DND-41 (cell line): ENCODE data around the gene TSHZ3.

ENCODE experiments used
- ATAC-seq: fragments of 200-7000 bp; cut with Tn5 transposase; 3 replicates; pipeline ENCODE4 v1.9.1; 2021; ENCODE audit warnings: low read depth; ENCODE audit not compliant: insufficient read depth
- DNase-seq: peaks from one replicate; pipeline ENCODE4 v3.0.0-alpha.2; 2020
- H2AFZ ChIP-seq: 2 replicates; pipeline ENCODE4 v1.6.0; 2012; ENCODE audit warnings: low read depth, low read length
- H3K27ac ChIP-seq: 2 replicates; pipeline ENCODE4 v1.5.1; 2012; ENCODE audit warnings: low read length, inconsistent platforms
- H3K27me3 ChIP-seq: fragments of 200-600 bp; sonication (generic); 2 replicates; pipeline ENCODE4 v1.6.0; 2012; ENCODE audit warnings: low read length, mild to moderate bottlenecking, inconsistent platforms; ENCODE audit not compliant: insufficient read depth, poor library complexity
- H3K36me3 ChIP-seq: 2 replicates; pipeline ENCODE4 v1.5.1; 2012; ENCODE audit warnings: low read length, inconsistent platforms; ENCODE audit not compliant: insufficient read depth
- H3K4me1 ChIP-seq: 2 replicates; pipeline ENCODE4 v1.5.1; 2012; ENCODE audit warnings: mild to moderate bottlenecking, low read length; ENCODE audit not compliant: insufficient read depth
- H3K4me2 ChIP-seq: 2 replicates; pipeline ENCODE4 v1.6.0; 2012; ENCODE audit warnings: mild to moderate bottlenecking, moderate library complexity, low read length, inconsistent platforms; ENCODE audit not compliant: insufficient read depth
- H3K4me3 ChIP-seq, 2 experiments: fragments of 200-600 bp in 1 of 2; shearing (Covaris generic) in 1 of 2; 2 replicates each; pipeline ENCODE4 v1.5.1; 2012 to 2016; ENCODE audit warnings: inconsistent platforms in 2 of 2, low read length in 2 of 2, mild to moderate bottlenecking in 2 of 2, low read depth in 1 of 2, moderate library complexity in 1 of 2
- H3K79me2 ChIP-seq: 2 replicates; pipeline ENCODE4 v1.6.0; 2012; ENCODE audit warnings: low read length, inconsistent platforms; ENCODE audit not compliant: insufficient read depth
- H3K9ac ChIP-seq: 2 replicates; pipeline ENCODE4 v1.6.0; 2012; ENCODE audit warnings: low read depth, mild to moderate bottlenecking, inconsistent platforms, low read length, moderate library complexity
- H3K9me3 ChIP-seq: 2 replicates; pipeline ENCODE4 v1.5.1; 2012; ENCODE audit warnings: low read length, moderate library complexity, mild to moderate bottlenecking, inconsistent platforms; ENCODE audit not compliant: insufficient read depth, severe bottlenecking
- H4K20me1 ChIP-seq: 2 replicates; pipeline ENCODE4 v1.6.0; 2012; ENCODE audit warnings: low read length; ENCODE audit not compliant: insufficient read depth
- CTCF ChIP-seq: IDR thresholded peaks from 2 replicates; pipeline ENCODE4 v1.5.1; 2012; ENCODE audit warnings: borderline replicate concordance, low read length, moderate library complexity, mild to moderate bottlenecking; ENCODE audit not compliant: poor library complexity, severe bottlenecking; ENCODE audit errors: extremely low read depth
- EZH2 ChIP-seq: IDR thresholded peaks from 3 replicates; pipeline ENCODE4 v1.6.1; 2012; ENCODE audit warnings: borderline replicate concordance, low read depth, mild to moderate bottlenecking, moderate library complexity, low read length, inconsistent platforms; ENCODE audit not compliant: severe bottlenecking

TSHZ3 gene

DNA sequence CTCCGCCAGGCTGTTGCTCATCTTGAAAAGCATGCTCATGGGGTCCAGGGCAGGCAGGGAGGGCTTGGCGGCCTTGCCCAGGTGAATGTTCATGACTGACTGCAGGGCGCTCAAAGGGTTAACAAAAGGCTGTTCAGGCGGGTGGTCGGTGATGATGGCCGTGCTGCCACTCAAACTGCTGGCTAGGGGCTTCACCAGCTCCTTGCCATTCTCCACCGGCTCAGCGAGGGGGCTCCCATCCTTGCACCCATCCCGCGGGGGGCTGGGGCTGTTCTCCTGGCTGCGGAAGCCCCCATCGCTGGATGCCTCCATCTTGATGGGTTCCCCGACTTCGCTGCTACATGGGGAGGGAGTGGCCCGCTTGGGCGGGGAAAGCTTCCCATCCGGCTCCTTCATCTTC lies 71.7 kb downstream of the TSHZ3 start:
- DNase-seq: no peak
- Histone ChIP-seq H3K36me3 (peaks cover 21% of the 10 kb centered on the region), H3K9me3 (no peaks in the 10 kb centered on the region), H3K4me2 (no peak overlapping the region), H3K27me3 (no peaks in the 10 kb centered on the region), H2AFZ (no peak overlapping the region), H3K27ac (no peak overlapping the region), H4K20me1 (peaks cover 3% of the 10 kb centered on the region; the same call in 1 of the 2 replicates), H3K4me1 (no peaks in the 10 kb centered on the region), H3K9ac (no peak overlapping the region), H3K4me3 (no peak overlapping the region), H3K79me2 (no peaks in the 10 kb centered on the region)
- TF ChIP-seq EZH2: no peak
- TF ChIP-seq CTCF: no peak
- ATAC-seq: no peak

DNA sequence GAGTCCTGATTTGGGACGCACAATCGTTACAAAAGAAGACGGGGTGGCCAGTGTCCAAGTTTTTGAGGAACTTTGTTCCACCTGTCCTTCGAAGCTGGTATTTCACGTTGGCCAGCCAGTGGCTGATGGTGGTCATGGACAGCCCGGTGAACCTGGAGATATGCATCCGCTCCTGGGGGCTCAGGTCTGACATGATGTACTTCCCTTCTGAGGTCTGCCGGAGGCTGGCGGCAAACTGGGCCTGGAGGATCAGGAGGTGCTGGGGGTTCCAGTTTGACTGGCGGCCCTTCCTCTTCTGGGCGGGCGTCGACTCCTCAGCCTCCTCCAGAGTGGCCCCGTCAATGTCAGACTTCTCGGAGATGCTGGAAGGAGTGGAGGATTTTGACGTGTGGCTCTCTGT lies 72.4 kb downstream of the TSHZ3 start:
- no peak for TF ChIP-seq CTCF
- TF ChIP-seq EZH2: no peak
- Histone ChIP-seq H4K20me1 (no peaks in the 10 kb centered on the region), H3K27me3 (no peaks in the 10 kb centered on the region), H3K4me3 (no peak overlapping the region), H3K4me2 (no peak overlapping the region), H3K9me3 (no peaks in the 10 kb centered on the region), H3K79me2 (no peaks in the 10 kb centered on the region), H3K9ac (no peak overlapping the region), H2AFZ (no peak overlapping the region), H3K36me3 (peaks cover 21% of the 10 kb centered on the region), H3K4me1 (no peaks in the 10 kb centered on the region), H3K27ac (no peak overlapping the region)
- no peak for ATAC-seq
- DNase-seq: no peak

DNA sequence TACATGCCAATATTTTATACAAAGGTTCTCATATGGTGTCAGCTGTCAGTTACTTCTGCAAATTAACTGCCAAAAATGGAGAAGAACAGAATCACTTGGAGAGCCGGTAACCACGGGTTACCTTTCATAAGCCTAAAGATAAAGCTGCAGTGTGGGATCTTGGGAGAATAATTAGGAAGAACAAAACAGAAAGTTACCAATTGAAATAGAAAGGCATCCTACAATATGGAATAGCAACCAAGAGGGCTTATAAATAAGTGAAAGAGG lies 74.2 kb downstream of the TSHZ3 start:
- Histone ChIP-seq H3K27ac (no peak overlapping the region), H3K4me1 (no peaks in the 10 kb centered on the region), H3K4me3 (no peak overlapping the region), H2AFZ (no peak overlapping the region), H4K20me1 (no peaks in the 10 kb centered on the region), H3K36me3 (peaks cover 21% of the 10 kb centered on the region), H3K27me3 (no peaks in the 10 kb centered on the region), H3K4me2 (no peak overlapping the region), H3K79me2 (no peaks in the 10 kb centered on the region), H3K9me3 (no peaks in the 10 kb centered on the region), H3K9ac (no peak overlapping the region)
- DNase-seq: no peak
- TF ChIP-seq CTCF: no peak
- TF ChIP-seq EZH2: no peak
- no peak for ATAC-seq
